ENCODE results near the gene MFAP3L.

DNA sequence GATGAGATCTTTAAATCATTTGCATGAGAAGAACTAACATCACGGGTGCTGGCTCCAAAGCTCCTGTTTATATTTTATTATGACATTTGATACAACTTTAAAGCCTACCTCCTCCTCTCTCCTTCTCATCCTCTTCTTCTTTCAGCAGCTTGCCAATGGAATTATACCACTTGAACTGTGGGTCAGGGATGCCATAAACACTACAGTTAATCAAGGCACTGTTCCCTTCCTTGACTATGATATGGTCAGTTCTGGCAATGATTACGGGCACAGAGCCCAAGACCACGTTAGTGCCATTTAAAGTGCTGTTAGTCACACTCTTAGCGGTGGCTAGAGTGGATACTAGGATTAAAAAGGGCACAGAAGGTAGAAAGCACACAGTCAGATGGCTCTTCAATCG lies 20.7 kb downstream of the MFAP3L start:
- TF ChIP-seq, protein P1, sequence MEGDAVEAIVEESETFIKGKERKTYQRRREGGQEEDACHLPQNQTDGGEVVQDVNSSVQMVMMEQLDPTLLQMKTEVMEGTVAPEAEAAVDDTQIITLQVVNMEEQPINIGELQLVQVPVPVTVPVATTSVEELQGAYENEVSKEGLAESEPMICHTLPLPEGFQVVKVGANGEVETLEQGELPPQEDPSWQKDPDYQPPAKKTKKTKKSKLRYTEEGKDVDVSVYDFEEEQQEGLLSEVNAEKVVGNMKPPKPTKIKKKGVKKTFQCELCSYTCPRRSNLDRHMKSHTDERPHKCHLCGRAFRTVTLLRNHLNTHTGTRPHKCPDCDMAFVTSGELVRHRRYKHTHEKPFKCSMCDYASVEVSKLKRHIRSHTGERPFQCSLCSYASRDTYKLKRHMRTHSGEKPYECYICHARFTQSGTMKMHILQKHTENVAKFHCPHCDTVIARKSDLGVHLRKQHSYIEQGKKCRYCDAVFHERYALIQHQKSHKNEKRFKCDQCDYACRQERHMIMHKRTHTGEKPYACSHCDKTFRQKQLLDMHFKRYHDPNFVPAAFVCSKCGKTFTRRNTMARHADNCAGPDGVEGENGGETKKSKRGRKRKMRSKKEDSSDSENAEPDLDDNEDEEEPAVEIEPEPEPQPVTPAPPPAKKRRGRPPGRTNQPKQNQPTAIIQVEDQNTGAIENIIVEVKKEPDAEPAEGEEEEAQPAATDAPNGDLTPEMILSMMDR (IDR thresholded peaks at IDR 0.05), result no peak
- TF ChIP-seq POLR2A (IDR thresholded peaks at IDR 0.05) (no peak), EP300 (IDR thresholded peaks at IDR 0.05) (no peak)

All from stomach (tissue), 4 donors.